DLD1 (cell line): ENCODE measurements around the gene AKT1.
"Not testable (repeated sequence)": the region's sequence is repeated elsewhere in the genome, so short reads cannot be mapped to it uniquely, and the experiment has no call there.

Experiments used
- in situ Hi-C: cut with HindIII; loops from 2 replicates; pipeline ENCODE4 v1.10.0; 2017; ENCODE audit warnings: low sequenced_read_pairs

The AKT1 gene

DNA sequence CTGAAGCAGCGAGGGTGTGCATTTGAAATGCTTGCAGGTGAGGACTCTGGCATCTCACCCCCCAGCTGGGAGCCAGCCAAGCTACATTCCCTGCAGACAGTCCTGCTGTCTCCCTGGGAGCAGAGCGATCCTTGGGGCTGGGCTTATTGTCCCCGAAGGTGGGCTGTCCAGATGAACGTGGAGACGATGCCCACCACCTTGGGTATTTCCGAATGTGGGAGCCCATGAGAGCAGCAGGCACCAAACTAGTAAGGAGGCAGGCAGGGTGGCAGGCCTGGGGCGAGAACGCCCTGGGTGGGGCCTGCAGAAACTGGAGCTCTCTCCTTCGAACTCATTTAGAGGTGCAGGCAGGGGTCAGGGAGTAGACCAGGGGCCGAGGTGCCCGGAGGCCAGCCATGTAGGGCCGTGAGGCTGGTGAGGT is 23.8 kb upstream of the AKT1 start:
- in situ Hi-C loops = no loop called here

DNA sequence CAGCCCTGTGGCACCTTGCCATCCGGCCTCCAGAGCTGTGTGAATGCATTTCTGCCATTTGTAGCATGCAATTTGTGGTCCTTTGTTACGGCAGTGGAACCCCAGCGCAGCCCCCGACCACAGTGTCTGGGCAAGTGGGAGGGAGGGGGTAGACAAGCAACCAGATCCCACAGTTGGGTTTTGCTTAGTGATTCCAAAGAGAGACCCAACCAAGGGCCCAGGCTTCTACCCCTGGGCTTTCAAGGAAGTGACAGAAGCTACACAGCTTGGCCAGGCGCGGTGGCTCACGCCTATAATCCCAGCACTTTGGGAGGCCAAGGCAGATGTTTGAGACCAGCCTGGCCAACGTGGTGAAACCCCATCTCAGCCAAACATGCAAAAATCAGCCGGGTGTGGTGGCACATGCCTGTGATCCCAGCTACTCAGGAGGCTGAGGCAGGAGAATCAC is 23.2 kb upstream of the AKT1 start:
- in situ Hi-C loops = no loop called here

GRCh38 chr14:104817930-104818713 is 22.6 kb upstream of the AKT1 start:
- in situ Hi-C loops = no loop called here

- in situ Hi-C loops = no loop called here
These were observed 21.0 kb upstream of the AKT1 start for GRCh38 chr14:104816616-104816884.

- in situ Hi-C loops = not testable (repeated sequence)
These were observed 19.2 kb upstream of the AKT1 start for GRCh38 chr14:104814701-104815100.

DNA sequence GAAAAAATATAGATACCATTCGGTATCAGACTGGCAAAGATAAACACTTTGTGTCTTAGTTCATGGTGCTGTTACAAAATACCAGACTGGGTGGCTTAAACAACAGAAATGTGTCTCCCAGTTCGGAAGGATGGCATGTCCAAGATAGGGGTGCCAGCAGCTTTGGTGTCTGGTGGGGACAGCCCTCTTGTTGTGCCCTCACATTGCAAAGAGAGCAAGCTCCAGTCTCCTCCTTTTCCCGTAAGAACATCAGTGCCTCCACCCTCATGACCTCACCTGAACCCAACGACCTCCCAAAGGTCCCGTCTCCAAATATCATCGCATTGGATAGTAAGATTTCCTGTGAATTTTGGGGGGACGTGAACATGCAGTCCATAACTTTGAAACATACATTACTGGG is 17.7 kb upstream of the AKT1 start:
- in situ Hi-C loops = no loop called here

DNA sequence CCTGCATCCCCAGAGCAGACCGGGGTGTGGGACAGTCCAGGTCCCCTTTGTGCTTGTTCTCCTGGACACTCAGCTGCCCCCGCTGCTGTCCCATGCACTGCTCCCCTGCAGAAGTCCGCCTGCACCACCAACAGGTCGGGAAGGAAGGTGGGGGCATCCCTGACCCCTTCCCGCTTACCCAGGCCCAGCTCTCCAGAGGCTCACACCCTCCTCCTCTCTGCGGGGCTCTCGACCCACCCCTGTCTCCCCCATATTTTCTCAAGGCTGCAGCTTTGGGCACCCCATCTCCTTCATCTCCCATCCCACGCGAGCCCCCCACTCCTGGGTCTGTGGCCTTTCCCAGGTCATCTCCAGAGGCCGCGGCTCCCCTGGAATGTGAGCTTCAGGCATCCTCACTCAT is 14.8 kb upstream of the AKT1 start:
- in situ Hi-C loops = no loop called here

DNA sequence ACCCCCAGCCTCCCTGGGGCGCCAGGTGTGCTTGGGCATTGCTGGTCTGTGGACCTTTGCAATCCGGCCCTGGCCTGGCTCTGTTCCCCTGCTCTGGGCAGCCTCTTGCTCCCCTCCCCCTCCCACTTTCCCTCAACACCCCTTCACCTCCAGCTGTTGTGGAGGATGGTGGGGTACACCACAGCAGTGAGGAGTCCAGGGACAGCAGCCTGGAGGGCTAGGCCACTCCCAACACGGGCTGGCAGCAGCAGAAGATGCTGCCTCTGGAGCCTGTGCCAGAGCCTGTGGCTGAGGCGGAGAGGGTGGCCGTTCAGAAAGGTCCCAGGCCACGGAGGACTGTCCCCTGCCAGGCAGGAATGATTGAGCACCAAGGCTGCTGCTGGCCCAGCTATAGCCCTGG is 12.9 kb upstream of the AKT1 start:
- in situ Hi-C loops = no loop called here

DNA sequence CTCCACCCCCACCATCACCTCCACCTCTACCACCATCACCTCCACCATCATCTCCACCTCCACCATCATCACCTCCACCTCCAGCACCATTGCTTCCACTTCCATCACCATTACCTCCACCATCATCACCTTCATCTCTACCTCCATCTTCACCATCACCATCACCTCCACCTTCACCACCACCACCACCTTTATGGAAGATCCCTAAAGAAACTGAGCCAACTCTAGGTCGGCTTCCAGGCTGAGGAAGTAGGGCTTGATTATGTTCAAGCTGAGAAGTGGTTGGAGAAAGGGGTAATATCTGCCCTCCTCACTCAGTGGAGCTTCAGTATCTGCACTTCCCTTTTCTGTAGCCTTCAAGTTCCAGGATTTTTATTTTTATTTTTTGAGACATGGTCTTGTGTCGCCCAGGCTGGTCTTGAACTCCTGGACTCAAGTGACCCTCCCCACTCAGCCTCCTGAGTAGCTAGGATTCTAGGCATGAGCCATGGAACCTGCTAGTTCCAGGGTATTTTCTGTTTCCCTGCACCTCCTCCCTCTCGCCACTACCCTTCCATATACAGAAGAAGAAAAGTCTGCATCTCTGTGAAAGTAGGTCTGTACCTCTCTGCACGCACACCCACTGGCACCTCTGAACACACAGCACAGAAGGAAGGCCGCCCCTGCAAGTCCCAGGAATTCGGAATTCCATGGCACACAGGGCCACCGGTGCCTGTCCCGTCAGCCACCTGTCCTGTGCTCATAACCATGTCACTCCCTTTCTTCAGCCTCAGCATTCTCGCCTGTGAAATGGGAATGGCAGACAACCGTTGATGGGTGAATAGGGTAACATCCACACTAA is 11.3 kb upstream of the AKT1 start:
- in situ Hi-C loops = no loop called here

DNA sequence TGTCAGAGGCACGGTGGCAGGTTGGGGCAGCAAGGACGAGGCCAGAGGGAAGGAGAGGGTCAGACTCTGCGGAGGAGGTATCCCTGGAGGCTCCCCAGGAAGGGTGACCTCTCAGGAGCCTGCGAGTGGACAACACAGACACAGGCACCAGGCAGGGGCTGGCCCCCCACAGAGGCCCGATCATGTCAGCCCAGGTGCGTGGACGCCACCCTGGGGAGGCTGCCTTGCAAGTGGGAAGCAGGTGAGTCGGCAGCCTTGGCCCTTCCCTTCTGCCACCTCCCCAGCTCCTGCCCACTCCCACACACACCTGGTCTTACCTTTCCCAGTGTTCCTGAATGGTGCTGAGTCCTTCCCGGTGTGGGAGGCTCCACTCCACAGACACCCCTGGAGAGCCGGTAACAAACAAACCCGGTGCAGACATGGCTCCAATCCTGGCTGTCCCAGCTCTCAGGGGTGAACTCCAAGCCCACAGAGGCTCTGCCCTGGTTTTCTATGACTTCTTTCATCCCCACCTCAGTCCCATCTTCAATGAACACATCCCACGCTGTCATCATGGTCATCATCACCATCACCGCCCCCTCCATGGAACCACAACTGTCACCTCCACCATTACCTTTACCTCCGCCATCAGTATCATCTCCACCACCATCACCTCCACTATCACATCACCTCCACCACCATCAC is 10.5 kb upstream of the AKT1 start:
- in situ Hi-C loops = no loop called here

DNA sequence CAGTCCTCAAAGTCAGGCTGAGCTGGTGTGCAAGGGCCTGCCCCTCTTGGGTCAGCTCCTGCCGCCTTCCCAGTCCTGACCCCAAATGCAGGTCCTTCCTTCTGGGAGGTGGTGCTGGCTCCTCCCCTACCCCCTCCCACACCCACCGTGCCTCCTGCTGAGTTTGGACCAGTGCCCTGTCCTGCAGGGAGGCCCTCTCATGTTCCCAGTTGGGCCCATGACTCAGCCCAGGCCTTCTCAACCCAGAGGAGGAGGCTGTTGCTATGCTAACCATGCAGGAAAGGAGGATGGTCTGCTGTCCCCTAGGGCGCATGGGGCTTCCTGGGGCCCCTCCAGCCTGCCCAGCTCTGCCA is 9.8 kb upstream of the AKT1 start:
- in situ Hi-C loops = no loop called here

- in situ Hi-C loops = no loop called here
These were observed 9.2 kb upstream of the AKT1 start for GRCh38 chr14:104804481-104805325.

GRCh38 chr14:104803912-104804410 is 8.4 kb upstream of the AKT1 start:
- in situ Hi-C loops = no loop called here

- in situ Hi-C loops = no loop called here
These were observed 7.8 kb upstream of the AKT1 start for GRCh38 chr14:104803280-104803911.

GRCh38 chr14:104802394-104803184 is 7.0 kb upstream of the AKT1 start:
- in situ Hi-C loops = no loop called here

- in situ Hi-C loops = no loop called here
These were observed 6.2 kb upstream of the AKT1 start for GRCh38 chr14:104801520-104802393.

DNA sequence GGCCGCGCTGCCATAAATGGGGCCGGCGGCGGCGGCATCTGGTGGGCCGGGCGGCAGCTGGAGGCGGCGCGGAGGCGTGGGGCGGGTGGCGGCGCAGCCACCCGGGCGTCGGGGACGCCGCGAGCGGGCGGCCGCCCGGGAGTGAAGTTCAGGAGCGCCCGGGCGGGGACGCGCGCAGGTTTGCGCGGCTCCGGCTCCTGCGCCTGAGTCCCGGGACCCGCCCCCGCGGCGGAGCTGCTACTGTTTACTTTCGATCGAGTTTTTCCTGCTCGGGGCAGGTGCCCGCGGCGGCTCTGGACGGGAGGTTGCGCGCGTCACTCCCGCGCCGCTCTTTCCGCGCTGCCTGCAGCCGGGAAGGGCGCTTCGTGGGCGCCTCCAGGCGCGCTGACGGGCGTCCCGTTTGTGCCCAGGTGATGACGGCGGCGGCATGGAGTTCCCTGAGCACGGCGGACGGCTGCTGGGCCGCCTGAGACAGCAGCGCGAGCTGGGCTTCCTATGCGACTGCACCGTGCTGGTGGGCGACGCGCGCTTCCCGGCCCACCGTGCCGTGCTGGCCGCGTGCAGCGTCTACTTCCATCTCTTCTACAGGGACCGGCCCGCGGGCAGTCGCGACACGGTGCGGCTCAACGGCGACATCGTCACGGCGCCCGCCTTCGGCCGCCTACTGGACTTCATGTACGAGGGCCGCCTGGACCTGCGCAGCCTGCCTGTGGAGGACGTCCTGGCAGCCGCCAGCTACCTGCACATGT is 5.4 kb upstream of the AKT1 start, which contains the start of gene ZBTB42:
Gene ZBTB42, plus strand, starts transcription at position 331 of the 749 bp plus-strand sequence. Its CDS starts 97 bp downstream, at position 428.
- in situ Hi-C loops = no loop called here
